ENCODE measurements around the gene ZNF586.
"Not testable (repeated sequence)": the region's sequence is repeated elsewhere in the genome, so short reads cannot be mapped to it uniquely, and the experiment has no call there.

ZNF586 gene
- 43.7 to 56.7 (median 47.2) reads per million in 3 donors for total RNA-seq

GRCh38 chr19:57769345-57770131, at the start of gene ZNF586:
Gene ZNF586, plus strand, starts transcription at chr19:57769676. Its CDS starts 167 bp downstream, at chr19:57769843.
- H3K27me3 ChIP-seq (replicated peaks; ENCODE audit: control insufficient read depth, insufficient read depth, low read length, poor library complexity, severe bottlenecking): no peaks in the 10 kb centered on the region
- H3K27ac ChIP-seq (ENCODE audit: insufficient read depth, low read length, poor library complexity, severe bottlenecking): peak within 1 kb of the TSS; percentile 75
- peak; percentile 74 to 85 (median 79) for DNase-seq
- peak within 1 kb of the TSS; percentile 71 for H3K4me3 ChIP-seq (ENCODE audit: insufficient read depth, low read depth, low read length, poor library complexity, severe bottlenecking)
- H3K9me3 ChIP-seq (ENCODE audit: control insufficient read depth, low read length): peaks cover 6% of the 10 kb centered on the region
- peaks cover 4% of the 10 kb centered on the region for H3K4me1 ChIP-seq (ENCODE audit: control insufficient read depth, insufficient read depth, low read length, poor library complexity, severe bottlenecking)
- H3K36me3 ChIP-seq (ENCODE audit: control insufficient read depth, insufficient read depth, low read length): peaks cover 15% of the 10 kb centered on the region

GRCh38 chr19:57719901-57720519, 49.5 kb upstream of the ZNF586 start:
- peaks cover 39% of the 10 kb centered on the region for H3K36me3 ChIP-seq (ENCODE audit: control insufficient read depth, insufficient read depth, low read length)
- H3K4me1 ChIP-seq (ENCODE audit: control insufficient read depth, insufficient read depth, low read length, poor library complexity, severe bottlenecking): no peaks in the 10 kb centered on the region
- no peak for DNase-seq
- H3K4me3 ChIP-seq (ENCODE audit: insufficient read depth, low read depth, low read length, poor library complexity, severe bottlenecking): no peak overlapping the region
- H3K27me3 ChIP-seq (replicated peaks; ENCODE audit: control insufficient read depth, insufficient read depth, low read length, poor library complexity, severe bottlenecking): no peaks in the 10 kb centered on the region
- no peak overlapping the region for H3K27ac ChIP-seq (ENCODE audit: insufficient read depth, low read length, poor library complexity, severe bottlenecking)
- peaks cover 48% of the 10 kb centered on the region for H3K9me3 ChIP-seq (ENCODE audit: control insufficient read depth, low read length)

- H3K9me3 ChIP-seq (ENCODE audit: control insufficient read depth, low read length): peaks cover 48% of the 10 kb centered on the region
- no peak overlapping the region for H3K4me3 ChIP-seq (ENCODE audit: insufficient read depth, low read depth, low read length, poor library complexity, severe bottlenecking)
- no peak for DNase-seq
- peaks cover 39% of the 10 kb centered on the region for H3K36me3 ChIP-seq (ENCODE audit: control insufficient read depth, insufficient read depth, low read length)
- H3K4me1 ChIP-seq (ENCODE audit: control insufficient read depth, insufficient read depth, low read length, poor library complexity, severe bottlenecking): no peaks in the 10 kb centered on the region
- H3K27ac ChIP-seq (ENCODE audit: insufficient read depth, low read length, poor library complexity, severe bottlenecking): no peak overlapping the region
- H3K27me3 ChIP-seq (replicated peaks; ENCODE audit: control insufficient read depth, insufficient read depth, low read length, poor library complexity, severe bottlenecking): no peaks in the 10 kb centered on the region
These were observed 48.6 kb upstream of the ZNF586 start for GRCh38 chr19:57720878-57721277.

- H3K27ac ChIP-seq (ENCODE audit: insufficient read depth, low read length, poor library complexity, severe bottlenecking); H3K4me1 ChIP-seq (ENCODE audit: control insufficient read depth, insufficient read depth, low read length, poor library complexity, severe bottlenecking); H3K9me3 ChIP-seq (ENCODE audit: control insufficient read depth, low read length); DNase-seq; H3K27me3 ChIP-seq (replicated peaks; ENCODE audit: control insufficient read depth, insufficient read depth, low read length, poor library complexity, severe bottlenecking); H3K4me3 ChIP-seq (ENCODE audit: insufficient read depth, low read depth, low read length, poor library complexity, severe bottlenecking); H3K36me3 ChIP-seq (ENCODE audit: control insufficient read depth, insufficient read depth, low read length): not testable (repeated sequence)
These were observed 31.2 kb upstream of the ZNF586 start for GRCh38 chr19:57738320-57738719.

GRCh38 chr19:57738770-57739169, 30.7 kb upstream of the ZNF586 start:
- H3K4me3 ChIP-seq (ENCODE audit: insufficient read depth, low read depth, low read length, poor library complexity, severe bottlenecking); H3K27me3 ChIP-seq (replicated peaks; ENCODE audit: control insufficient read depth, insufficient read depth, low read length, poor library complexity, severe bottlenecking); H3K9me3 ChIP-seq (ENCODE audit: control insufficient read depth, low read length); H3K36me3 ChIP-seq (ENCODE audit: control insufficient read depth, insufficient read depth, low read length); H3K4me1 ChIP-seq (ENCODE audit: control insufficient read depth, insufficient read depth, low read length, poor library complexity, severe bottlenecking); H3K27ac ChIP-seq (ENCODE audit: insufficient read depth, low read length, poor library complexity, severe bottlenecking); DNase-seq: not testable (repeated sequence)

- peak within 1 kb of the TSS; percentile 98 for H3K4me3 ChIP-seq (ENCODE audit: insufficient read depth, low read depth, low read length, poor library complexity, severe bottlenecking)
These were observed 22.6 kb upstream of the ZNF586 start, which contains the start of gene ZNF776 for GRCh38 chr19:57746580-57747471. Gene ZNF776, plus strand, starts transcription at chr19:57746815. Its CDS starts 244 bp downstream, at chr19:57747059.

GRCh38 chr19:57747472-57747807, 22.0 kb upstream of the ZNF586 start:
- H3K27ac ChIP-seq (ENCODE audit: insufficient read depth, low read length, poor library complexity, severe bottlenecking): no peak overlapping the region
- H3K27me3 ChIP-seq (replicated peaks; ENCODE audit: control insufficient read depth, insufficient read depth, low read length, poor library complexity, severe bottlenecking): no peaks in the 10 kb centered on the region
- peaks cover 19% of the 10 kb centered on the region for H3K9me3 ChIP-seq (ENCODE audit: control insufficient read depth, low read length)
- peaks cover 12% of the 10 kb centered on the region for H3K4me1 ChIP-seq (ENCODE audit: control insufficient read depth, insufficient read depth, low read length, poor library complexity, severe bottlenecking)
- peaks cover 42% of the 10 kb centered on the region for H3K36me3 ChIP-seq (ENCODE audit: control insufficient read depth, insufficient read depth, low read length)
- no peak for DNase-seq
- H3K4me3 ChIP-seq (ENCODE audit: insufficient read depth, low read depth, low read length, poor library complexity, severe bottlenecking): peak overlapping the region; percentile 98

More at GRCh38 chr19:57746580-57747471, 22.6 kb upstream of the ZNF586 start, which contains the start of gene ZNF776:
- Histone ChIP-seq H3K27me3 (replicated peaks; ENCODE audit: control insufficient read depth, insufficient read depth, low read length, poor library complexity, severe bottlenecking) (no peaks in the 10 kb centered on the region), H3K4me1 (ENCODE audit: control insufficient read depth, insufficient read depth, low read length, poor library complexity, severe bottlenecking) (peaks cover 12% of the 10 kb centered on the region), H3K27ac (ENCODE audit: insufficient read depth, low read length, poor library complexity, severe bottlenecking) (peak within 1 kb of the TSS; percentile 74), H3K9me3 (ENCODE audit: control insufficient read depth, low read length) (peaks cover 15% of the 10 kb centered on the region), H3K36me3 (ENCODE audit: control insufficient read depth, insufficient read depth, low read length) (peaks cover 37% of the 10 kb centered on the region)
- DNase-seq: peak; percentile 61 to 74 (median 67)

GRCh38 chr19:57748029-57748428, 21.4 kb upstream of the ZNF586 start:
- H3K4me3 ChIP-seq (ENCODE audit: insufficient read depth, low read depth, low read length, poor library complexity, severe bottlenecking): no peak overlapping the region
- peaks cover 48% of the 10 kb centered on the region for H3K36me3 ChIP-seq (ENCODE audit: control insufficient read depth, insufficient read depth, low read length)
- no peaks in the 10 kb centered on the region for H3K27me3 ChIP-seq (replicated peaks; ENCODE audit: control insufficient read depth, insufficient read depth, low read length, poor library complexity, severe bottlenecking)
- H3K27ac ChIP-seq (ENCODE audit: insufficient read depth, low read length, poor library complexity, severe bottlenecking): no peak overlapping the region
- DNase-seq: no peak
- H3K4me1 ChIP-seq (ENCODE audit: control insufficient read depth, insufficient read depth, low read length, poor library complexity, severe bottlenecking): peaks cover 12% of the 10 kb centered on the region
- peaks cover 24% of the 10 kb centered on the region for H3K9me3 ChIP-seq (ENCODE audit: control insufficient read depth, low read length)

- H3K27ac ChIP-seq (ENCODE audit: insufficient read depth, low read length, poor library complexity, severe bottlenecking): no peak overlapping the region
- H3K4me3 ChIP-seq (ENCODE audit: insufficient read depth, low read depth, low read length, poor library complexity, severe bottlenecking): no peak overlapping the region
- no peak for DNase-seq
- H3K4me1 ChIP-seq (ENCODE audit: control insufficient read depth, insufficient read depth, low read length, poor library complexity, severe bottlenecking): peaks cover 2% of the 10 kb centered on the region
- H3K9me3 ChIP-seq (ENCODE audit: control insufficient read depth, low read length): peaks cover 65% of the 10 kb centered on the region
- H3K36me3 ChIP-seq (ENCODE audit: control insufficient read depth, insufficient read depth, low read length): peaks cover 61% of the 10 kb centered on the region
- no peaks in the 10 kb centered on the region for H3K27me3 ChIP-seq (replicated peaks; ENCODE audit: control insufficient read depth, insufficient read depth, low read length, poor library complexity, severe bottlenecking)
These were observed 15.3 kb upstream of the ZNF586 start for GRCh38 chr19:57754091-57754673.
